ENCODE results near the gene WNT5B.

Gene WNT5B

DNA sequence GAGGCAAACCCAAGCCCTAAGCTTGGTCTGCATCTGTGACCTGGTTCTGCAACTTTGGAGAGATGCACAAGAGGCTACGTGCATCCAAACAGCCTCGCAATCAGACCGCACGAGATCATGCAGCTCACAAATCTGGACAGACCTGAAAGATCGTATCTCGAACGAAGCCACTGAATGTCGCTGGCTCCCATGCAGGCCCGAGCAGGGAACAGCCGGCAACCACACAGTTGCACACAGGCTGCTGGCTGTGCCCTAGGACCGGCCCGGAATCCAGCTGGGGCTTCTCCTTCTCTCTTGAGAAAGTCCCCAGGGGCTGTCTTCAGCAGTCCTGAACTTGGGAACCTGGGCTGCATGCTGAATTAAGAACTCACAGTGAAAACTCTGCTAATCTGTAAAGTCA lies 27.9 kb downstream of the WNT5B start:
- no peak for DNase-seq

DNA sequence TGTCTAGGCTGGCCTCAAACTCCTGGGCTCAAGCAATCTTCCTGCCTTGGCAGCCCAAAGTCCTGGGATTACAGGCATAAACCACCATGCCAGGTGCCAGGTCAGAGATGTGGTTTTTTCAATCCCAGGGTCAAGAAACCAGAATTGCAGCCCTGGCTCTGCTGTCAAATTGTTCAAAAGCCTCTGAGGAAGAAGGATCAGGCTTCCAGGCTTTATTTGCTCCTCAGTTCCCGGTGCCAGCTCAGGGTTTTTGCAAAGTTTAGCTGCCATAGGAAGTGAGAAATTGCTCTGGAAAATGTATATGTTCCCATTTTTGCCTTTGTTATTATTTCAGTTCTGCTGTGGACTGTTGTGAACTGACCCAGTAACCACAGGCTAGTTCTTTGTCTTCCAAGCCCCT lies 28.7 kb downstream of the WNT5B start:
- no peak for DNase-seq

DNA sequence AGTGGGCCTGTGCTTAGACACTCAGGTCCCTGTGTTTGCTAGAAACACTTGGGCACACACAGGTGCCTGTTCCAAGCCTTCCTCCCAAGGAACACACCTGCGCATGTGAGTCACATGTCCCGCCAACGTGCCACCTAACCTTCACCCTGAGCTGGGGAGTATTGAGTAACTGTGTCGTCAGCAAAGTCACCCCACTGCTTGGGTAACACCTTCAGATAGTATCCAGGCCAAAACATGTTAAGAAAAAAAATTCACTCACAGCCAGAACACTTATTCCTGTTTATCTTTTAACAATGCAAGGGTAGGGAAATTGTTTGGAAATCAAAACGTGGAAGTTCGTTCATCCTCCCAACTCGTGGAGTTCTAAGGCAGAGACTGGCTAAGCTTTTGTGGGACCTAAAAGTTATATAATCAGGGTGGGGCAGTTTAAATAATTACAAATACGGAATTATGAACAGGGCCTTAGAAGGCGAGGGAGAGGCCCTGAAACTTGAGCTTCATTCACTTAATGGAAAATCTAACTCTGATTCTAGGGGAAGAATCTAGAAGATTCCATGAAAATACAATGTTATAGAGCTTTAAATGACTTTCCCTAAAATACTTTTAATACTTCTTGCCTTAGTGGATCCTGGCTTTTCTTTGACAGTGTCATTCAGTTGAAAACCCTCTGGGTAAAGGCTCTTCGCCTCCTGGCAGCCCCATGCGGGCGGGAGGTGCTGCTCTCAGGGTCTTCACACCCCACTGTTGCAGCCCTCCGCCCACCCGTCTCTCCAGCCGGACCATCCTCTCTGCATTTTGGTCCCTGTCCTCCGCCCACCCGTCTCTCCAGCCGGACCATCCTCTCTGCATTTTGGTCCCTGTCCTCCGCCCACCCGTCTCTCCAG lies 31.5 kb downstream of the WNT5B start:
- DNase-seq = no peak

DNA sequence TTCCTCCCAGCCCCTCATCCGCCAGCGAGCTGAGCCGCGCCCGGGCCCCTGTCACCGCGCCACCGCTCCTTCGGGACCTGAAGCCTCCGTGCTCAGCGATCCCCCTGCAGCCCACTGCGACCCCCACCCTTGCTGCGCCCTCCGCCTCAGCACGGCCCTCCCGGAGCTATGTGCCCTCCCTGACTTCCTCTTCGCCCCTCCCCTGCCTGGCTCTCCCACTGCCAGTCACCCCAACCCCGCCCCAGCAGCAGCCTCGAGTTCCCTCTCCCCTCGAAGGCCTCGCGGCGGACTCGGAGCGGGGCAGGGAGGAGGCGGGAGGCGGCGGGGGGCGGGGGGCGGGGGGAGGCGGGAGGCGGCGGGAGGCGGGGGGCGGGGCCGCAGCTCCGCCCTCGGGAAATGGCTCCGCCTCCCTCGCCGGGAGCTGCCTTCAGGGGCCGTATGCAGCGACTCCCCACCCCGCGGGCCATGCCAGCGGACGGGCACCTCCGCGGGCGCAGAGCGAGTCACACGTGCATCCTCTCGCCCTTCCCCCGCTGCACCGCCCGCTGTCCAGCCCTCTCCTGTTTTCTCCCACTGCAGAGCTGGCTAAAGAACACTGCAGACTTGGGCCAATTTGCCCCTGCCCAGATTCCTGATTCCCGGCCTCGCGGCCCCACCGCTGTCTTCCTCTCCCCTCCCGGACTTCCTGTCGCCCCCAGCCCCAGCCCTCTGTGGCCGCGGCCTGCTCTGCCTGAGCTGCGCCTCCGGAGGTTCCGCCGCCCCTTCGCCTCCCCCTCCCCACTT lies 32.7 kb downstream of the WNT5B start:
- DNase-seq = no peak

DNA sequence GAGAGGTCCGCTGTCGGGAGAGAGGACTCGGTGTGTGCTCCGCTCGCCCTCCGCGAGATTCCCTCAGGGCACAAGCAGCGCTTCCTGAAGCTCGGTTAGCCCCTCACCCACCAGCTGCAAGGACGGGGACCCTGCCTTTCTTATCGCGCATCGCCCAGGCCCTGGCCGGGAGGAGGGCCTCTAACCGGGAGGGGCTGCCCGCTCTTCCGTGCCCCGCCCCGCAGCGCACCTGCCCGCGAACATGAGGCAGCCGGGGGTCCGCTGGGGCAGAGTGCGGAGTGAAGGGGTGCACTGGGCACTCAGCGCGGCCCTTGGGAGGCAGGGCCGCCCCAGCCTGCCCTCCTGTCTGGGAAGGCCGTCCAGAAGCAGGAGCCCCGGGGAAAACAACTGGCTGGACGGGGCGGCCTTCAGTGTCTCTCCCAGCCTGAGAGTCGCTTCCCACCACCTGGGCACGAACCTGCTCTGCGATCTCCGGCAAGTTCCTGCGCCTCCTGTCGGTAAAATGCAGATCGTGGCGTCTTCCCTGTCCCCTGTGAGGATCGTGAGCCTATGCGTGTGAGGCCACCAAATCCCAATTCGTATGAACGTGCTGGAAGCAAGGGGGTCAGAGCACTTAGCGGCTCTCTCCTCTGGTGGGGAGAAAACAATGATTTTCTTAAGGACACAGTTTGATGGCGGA lies 33.9 kb downstream of the WNT5B start:
- DNase-seq = no peak

DNA sequence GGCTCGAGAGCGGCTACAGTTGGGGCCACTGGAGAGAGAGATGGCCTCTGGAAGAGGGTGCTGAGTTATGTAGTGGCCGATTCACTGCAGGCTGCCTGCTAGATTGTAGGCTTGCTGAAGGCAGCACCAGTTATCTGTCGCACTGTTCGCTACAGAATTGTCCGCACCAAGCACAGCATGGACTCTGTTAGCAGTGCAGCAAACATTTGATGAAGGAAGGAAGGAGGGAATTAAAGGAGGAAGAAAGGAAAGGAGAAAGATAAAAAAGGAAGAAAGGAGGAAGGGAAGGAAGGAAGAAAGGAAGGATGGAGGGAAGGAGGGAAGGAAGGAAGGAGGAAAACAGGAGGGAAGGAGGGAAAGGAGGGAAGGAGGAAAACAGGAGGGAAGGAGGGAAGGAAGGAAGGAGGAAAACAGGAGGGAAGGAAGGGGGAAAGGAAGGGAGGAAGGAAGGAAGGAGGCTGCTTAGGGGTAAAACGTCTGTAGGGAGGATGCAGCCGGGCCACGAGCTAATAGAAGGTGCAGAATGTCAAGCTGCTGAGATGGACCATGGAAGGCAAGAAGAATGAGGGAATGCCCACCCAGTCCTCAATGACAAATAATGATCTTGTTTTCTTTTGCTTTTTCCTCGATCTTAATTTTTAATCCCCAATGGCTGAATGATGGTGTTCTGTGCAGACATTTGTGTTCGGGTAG lies 34.6 kb downstream of the WNT5B start:
- DNase-seq = no peak

DNA sequence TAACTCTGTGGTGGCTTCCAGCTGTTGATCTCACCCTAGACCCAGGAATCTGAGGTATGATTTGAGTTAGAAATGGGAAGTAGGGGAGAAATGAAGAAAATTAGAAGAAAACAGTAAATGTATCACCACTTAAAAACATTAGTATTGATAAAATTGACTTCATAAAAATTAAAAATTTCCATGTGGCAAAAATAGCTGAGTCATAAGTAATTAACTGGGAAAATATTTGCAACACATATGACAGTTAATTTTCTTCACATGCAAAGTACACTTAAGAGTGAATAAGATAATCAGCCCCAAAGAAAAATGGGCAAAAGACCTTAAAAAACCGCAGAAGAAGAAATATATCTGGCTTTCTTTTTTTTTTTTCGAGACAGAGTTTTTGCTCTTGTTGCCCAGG lies 36.3 kb downstream of the WNT5B start:
- no peak for DNase-seq

DNA sequence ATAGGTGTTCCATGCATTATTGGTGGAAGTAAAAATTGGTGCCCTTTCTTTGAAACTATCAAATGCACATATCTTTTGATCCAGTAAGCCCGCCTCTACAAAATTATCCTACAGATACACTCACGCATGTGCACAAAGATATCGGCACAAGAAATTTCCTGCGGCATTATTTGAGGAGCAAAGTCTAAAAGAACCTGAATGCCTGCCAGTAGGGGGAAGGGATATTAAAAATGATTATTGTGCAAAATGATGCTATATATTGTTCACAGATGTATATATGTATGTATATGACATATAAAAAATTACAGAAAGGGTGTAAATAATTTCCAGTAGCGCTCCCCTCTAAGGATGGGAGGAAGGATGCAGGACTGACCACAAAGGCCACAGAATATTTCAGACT lies 37.2 kb downstream of the WNT5B start:
- DNase-seq = no peak

DNA sequence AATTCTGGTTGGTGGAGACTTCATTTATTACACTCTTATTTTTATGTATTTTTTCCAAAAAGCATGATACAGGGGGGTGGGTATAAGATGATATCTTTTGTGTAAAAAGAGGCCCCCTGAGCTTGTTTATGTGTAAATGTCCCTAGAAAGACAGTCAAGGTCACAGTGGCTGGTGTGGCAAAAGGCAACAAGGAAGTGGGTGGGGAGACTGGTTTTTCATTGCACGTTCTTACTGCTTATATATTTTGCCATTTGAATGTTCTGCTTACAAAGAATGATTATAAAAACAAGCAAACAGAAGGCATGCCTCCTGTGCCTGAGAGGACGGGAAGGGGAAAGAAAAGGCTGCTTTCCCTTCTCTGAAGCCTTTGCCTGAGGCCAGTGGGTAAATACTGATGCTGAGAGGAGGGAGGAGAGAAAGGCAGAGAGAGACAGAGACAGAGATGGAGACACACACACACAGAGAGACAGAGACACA lies 37.7 kb downstream of the WNT5B start:
- no peak for DNase-seq

DNA sequence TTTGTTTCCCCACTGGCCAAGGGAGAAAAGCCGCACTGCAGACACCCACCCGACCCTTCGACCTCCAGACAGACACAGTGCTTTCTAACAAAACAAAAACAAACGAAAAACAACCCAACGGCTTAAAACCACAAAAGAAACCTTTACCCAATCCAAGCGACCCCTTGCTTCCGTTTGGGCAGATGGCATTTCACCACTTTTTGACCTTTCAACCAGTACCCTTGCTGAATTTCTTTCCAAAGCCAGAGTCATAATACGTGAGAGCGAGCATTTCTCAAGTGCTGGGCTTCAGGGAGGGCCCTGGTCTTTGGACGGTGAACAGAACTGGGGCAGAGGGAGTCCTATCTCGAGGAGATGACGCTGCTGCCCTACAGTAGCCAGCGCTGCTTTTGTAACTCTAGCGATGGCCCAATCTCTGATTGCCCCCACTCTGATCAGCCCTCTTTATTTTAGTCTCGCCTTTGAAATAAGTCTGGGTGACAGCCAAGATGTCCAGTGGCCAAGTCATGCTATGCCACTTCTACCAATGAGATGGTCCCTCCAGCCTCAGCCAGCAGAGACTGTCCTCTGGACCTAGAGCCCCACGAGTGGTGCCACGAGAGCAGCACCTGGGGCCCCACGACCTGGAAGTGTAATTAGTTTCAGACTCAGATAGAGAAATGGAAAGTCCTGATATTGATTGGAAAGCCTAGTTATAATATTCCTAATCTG lies 40.0 kb downstream of the WNT5B start:
- no peak for DNase-seq

DNA sequence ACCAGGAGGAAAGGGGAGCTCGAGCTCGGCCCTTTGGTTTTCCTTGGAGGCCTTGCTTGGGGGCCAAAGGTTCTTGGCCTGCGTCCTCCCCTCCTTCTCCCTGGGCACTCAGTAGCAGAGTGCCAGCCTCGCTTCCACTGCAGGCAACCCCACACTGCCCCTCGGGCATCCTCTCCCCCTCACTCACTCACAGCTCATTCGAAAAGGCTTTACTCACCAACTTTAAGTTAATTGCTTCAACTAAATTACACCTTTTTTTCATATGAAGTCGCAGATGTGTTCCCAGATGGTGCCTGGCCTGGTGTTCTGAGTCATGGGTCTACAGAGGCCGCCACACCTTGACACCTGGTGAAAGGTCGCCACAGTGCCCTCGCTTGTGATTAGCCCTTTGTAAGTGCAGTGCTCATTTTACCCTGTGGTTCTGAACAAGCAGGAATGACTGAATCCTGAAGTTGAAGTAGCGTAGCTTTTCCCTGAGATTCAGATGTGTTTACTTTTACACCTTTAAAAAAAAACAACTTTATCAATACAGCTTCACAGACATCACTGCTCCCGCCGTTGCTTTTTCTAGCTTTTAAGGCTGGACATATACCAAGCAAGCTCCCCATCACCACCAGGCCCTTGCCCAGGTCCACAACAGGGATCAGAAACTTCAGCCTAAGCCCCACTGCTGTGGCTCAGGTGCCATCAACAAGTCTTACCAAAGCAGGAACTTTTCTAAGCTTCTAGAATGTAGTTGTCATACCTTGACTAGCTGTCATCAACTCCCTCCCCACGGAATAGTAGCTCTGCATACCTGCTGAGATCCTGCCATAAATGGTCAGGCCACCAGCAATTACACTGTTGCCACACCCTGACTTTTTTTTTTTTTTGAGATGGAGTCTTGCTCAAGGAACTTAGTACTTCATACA lies 41.6 kb downstream of the WNT5B start:
- no peak for DNase-seq

DNA sequence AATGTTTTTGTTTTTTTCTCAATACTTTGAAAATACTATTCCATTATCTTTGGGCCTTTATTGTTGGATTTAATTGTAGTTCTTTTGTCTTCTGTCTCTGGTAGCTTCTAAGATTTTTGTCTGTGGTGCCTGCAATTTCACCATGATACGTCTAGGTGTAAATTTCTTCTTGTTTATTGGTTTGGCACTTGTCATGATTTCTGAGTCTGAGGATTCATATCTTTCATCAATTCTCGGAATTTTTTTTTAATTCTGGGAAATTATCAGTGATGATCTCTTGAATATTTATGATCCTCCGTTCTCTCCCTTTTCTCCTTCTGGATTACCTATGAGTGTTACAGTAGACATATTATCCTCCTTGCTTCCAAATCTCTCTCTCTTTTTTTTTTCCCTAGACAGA lies 47.0 kb downstream of the WNT5B start:
- DNase-seq = no peak

DNA sequence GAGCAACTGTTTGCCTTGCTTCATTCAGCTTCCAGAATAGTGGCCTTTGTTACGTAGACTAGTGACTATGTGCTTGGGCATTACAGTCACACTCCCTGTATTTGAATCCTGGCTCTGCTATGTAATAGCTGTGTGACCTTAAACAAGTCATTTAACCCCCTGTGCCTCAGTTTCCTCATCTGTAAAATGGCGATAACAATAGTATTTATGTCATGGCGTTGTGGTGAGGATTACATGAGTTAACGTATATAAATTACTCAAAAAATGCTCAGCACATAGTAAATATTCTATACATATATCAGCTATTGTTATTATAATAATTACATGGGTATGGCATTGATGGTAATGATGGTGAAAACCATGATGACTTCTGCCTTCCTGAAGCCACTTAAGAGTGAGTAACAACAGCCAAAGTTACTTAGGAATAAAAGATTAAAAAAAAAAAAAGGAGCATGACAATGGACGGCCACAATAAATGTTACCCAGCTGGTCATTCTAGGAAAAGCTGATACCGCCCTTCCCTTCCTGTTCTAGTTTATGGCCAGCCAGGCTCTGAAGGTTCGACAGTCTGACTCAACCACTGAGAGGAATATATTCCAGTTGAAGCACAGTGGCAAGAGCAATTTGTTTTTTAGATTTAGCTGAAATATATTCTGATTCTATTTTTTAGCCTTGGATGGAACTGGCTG lies 51.9 kb downstream of the WNT5B start:
- DNase-seq = no peak

DNA sequence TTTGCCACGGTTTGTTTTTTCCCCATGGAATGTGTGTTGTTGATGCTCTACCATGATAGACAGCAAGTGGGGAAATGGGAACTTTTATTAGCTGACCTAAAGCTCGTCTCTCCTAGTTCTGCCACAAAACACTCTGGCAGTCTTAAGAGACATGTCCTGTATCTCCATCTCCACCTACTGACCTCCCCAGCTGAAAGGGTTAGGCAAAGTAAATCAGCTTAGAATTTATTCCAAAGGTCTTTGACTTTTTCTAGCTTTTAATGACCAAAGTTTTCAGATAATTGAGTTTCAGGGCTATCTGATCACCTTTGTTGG lies 52.4 kb downstream of the WNT5B start:
- no peak for DNase-seq

DNA sequence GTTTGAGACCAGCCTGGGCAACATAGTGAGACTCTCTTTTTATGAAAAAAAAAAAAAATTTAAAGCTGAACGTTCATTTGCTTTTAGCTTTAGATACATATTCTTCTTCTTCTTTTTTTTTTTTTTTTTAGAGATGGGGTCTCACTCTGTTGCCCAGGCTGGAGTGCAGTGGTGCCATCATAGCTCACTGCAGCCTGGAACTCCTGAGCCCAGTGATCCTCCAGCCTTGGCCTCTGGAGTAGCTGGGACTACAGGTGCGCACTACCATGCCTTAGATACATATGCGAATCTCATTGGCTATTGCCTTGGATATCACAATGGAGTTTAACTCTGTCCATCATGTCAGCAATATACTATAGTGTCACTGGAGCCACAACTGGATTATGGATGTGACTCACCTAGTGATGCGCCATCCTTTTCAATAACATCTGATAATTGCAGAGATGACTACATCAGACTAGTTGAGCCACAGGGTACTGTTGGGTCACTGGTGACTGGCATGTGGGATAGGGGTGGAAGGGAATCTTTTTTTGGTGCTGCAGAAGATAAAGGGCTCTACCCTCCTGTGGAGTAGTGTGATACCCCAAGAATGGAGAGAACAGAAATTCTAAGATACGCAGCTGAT lies 59.2 kb downstream of the WNT5B start:
- no peak for DNase-seq

DNA sequence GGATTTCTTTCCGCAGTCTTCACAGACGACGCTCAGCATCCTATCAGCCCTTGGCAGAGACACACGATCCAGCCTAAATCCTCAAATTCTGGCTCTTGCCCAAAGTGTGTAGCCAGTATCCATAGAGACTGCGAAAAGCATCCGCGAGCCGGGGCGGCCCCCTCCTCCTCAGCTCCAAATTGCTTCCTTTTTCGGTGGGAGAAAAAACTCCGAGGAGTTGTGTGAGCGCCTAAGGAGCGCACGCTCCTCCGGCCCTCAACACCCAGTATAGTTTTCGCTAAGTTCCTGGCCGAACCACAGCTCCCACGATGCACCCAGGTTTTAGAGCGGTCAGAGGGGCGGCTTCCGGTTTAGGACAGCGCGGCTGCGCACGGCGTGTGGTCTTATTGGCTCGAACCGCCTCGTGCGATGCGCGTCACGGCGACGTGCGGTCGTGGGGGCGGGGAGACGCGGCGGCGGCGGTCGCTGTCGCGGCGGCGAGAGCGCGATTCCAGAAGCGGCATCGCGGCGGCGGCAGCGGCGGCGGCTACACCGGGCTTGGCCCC lies 61.6 kb downstream of the WNT5B start, which contains the start of gene ADIPOR2:
Gene ADIPOR2 (plus strand): TSS at position 493 of the 545 bp plus-strand sequence. CDS start 63,274 bp downstream, outside the sequence.
- peak; percentile 75 for DNase-seq

DNA sequence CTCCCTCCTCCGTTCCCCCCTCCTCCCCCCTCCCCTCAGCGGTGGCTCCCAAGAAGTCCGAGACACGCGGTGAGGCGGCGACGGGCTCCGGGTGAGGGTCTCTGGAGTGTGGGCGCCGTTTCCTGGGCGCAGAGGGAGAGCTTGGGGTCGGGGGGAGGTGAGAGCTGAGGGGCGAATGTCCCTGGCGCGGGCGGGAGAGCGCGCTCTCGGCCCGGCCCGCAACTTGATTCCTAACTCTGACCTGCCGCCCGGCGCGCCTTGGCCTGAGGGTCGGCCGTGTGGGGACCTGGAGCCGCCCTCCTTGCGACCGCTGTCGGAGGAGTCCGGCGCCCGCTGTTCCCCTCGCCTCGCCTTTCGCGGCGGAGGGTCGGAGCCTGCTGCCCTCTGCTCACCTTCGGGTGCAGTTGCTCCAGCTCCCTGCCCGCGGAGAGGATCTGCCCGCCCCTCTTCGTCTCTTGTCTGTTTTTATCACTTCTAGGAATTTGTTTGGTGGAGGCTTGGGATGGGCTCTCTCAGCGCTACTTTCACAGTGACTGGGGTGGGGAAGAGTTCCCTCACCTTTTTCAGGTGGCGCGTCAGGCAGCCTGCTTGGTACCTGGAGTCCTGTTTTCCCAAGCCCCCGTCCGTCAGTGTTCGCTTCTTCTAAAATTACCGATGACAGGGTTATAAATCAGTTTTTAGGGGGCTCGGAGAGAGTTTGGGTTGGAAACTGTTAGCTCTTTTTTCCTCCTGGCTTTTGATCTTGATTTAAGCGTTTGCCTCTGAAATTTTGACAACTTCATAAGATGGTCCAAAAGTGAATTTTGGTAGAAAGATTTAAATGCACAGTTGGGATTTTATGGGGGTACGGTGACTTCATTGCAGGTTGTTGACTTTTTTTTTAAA lies 62.3 kb downstream of the WNT5B start:
- DNase-seq = no peak

DNA sequence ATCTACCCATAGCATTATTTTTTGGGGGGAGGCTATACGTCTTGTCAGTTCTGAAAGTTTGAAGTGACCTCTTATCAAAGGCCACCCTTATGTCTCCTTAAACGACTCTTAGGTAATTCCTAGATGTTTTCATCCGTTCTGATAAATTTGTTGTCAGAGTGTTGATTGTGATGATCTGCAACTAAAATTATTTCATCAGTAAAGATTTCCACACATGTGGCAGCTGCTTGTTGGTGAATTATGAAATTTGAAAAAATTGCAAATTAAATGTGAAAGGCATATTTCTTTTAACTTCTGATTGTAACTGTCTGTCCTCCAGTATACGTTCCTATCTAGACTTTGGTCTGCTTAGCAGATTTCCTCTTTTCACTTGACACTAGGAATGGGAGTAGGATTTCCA lies 63.2 kb downstream of the WNT5B start:
- DNase-seq = no peak

Measured in NCI-H187 treated with DMSO at 0.1 percent for 48 hours (cell line).